Measurements from ENCODE around the gene LYRM9.
"Not testable (repeated sequence)": the region's sequence is repeated elsewhere in the genome, so short reads cannot be mapped to it uniquely, and the experiment has no call there.

The LYRM9 gene

GRCh38 chr17:27905447-27906225, 12.5 kb upstream of the LYRM9 start:
- DNase-seq: no peak

GRCh38 chr17:27904534-27905446, 11.6 kb upstream of the LYRM9 start:
- DNase-seq: no peak

GRCh38 chr17:27904114-27904513, 10.9 kb upstream of the LYRM9 start:
- no peak for DNase-seq

- no peak for DNase-seq
Observed at GRCh38 chr17:27899525-27899924, 6.4 kb upstream of the LYRM9 start.

- DNase-seq: no peak
Observed at GRCh38 chr17:27898096-27898495, 4.9 kb upstream of the LYRM9 start.

- no peak for DNase-seq
Observed at GRCh38 chr17:27896701-27897100, 3.5 kb upstream of the LYRM9 start.

GRCh38 chr17:27895940-27896535, 2.9 kb upstream of the LYRM9 start:
- no peak for DNase-seq

GRCh38 chr17:27895123-27895895, 2.1 kb upstream of the LYRM9 start:
- no peak for DNase-seq

GRCh38 chr17:27893841-27894503, 807 bp upstream of the LYRM9 start:
- no peak for DNase-seq

GRCh38 chr17:27892542-27892865, 661 bp downstream of the LYRM9 start:
- DNase-seq: no peak

- no peak for DNase-seq
Observed at GRCh38 chr17:27891841-27892240, 1.3 kb downstream of the LYRM9 start.

GRCh38 chr17:27889711-27890251, 3.4 kb downstream of the LYRM9 start:
- DNase-seq: no peak

- no peak for DNase-seq
Observed at GRCh38 chr17:27888945-27889344, 4.2 kb downstream of the LYRM9 start.

- no peak for DNase-seq
Observed at GRCh38 chr17:27888067-27888466, 5.1 kb downstream of the LYRM9 start.

- not testable (repeated sequence) for DNase-seq
Observed at GRCh38 chr17:27886348-27886906, 6.7 kb downstream of the LYRM9 start.

- DNase-seq: no peak
Observed at GRCh38 chr17:27882162-27882840, 10.9 kb downstream of the LYRM9 start.

GRCh38 chr17:27879987-27880608, 13.1 kb downstream of the LYRM9 start:
- DNase-seq: peak; percentile 19

- DNase-seq: no peak
Observed at GRCh38 chr17:27878776-27879562, 14.2 kb downstream of the LYRM9 start.

- no peak for DNase-seq
Observed at GRCh38 chr17:27873746-27874145, 19.4 kb downstream of the LYRM9 start.

GRCh38 chr17:27873211-27873610, 20.0 kb downstream of the LYRM9 start:
- no peak for DNase-seq

All from GOT3 (cell line).